Inferior parietal cortex (tissue), 1 donor: ENCODE measurements around the gene SLC7A14.

Experiments
- DNase-seq: peaks from one replicate; pipeline ENCODE4 v3.0.0-alpha.2; 2016; ENCODE audit errors: extremely low spot score

SLC7A14 gene

GRCh38 chr3:170534227-170534626 lies 51.6 kb downstream of the SLC7A14 start:
- DNase-seq: no peak

GRCh38 chr3:170532573-170532972 lies 53.3 kb downstream of the SLC7A14 start:
- DNase-seq: no peak

- DNase-seq: no peak
Observed at GRCh38 chr3:170531657-170532335, 54.1 kb downstream of the SLC7A14 start.

- DNase-seq: no peak
Observed at GRCh38 chr3:170531054-170531453, 54.8 kb downstream of the SLC7A14 start.

- DNase-seq: no peak
Observed at GRCh38 chr3:170529912-170530311, 56.0 kb downstream of the SLC7A14 start.

- no peak for DNase-seq
Observed at GRCh38 chr3:170529346-170529745, 56.5 kb downstream of the SLC7A14 start.

DNA sequence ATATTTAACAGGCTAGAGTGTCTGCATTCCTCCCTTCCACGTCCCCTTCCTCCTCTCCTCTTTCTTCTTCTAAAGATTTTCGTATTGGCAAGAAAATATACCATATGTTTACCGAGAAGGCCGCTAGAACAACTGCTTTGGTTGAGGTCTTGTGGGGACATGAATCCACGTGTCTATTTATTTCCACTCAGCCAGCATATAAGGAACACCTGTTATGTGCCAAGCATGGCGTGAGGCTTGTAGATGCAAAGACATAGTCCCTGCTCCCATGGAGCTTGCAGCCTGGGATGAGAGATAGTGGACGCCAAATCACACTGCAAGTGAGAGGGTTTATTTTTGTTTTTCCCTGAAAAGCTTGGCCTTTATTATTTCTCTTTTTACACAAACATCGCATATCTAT lies 57.1 kb downstream of the SLC7A14 start:
- DNase-seq: no peak

- no peak for DNase-seq
Observed at GRCh38 chr3:170524073-170524472, 61.8 kb downstream of the SLC7A14 start.

DNA sequence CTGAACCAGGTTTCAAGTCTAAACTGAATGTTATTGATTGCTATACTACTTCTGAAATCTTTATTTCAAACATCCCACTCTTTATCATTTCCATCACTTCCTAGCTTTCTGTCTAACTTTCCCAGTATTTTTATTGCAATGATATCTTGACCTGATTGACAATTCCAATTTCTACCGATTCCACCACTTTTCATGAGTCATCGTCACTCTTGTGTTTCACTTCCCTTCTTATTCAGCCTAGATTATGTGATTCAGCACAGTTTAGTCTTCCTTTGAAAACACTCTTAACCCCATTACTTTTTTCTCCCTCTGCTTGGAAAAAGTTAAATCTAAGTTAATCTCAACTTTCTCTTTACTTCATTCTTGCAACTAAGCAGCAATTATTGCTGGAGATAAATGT lies 62.6 kb downstream of the SLC7A14 start:
- DNase-seq: no peak

GRCh38 chr3:170522201-170522600 lies 63.7 kb downstream of the SLC7A14 start:
- DNase-seq: no peak

GRCh38 chr3:170520996-170521395 lies 64.9 kb downstream of the SLC7A14 start:
- no peak for DNase-seq

GRCh38 chr3:170517242-170517945 lies 68.5 kb downstream of the SLC7A14 start:
- DNase-seq: no peak

GRCh38 chr3:170513642-170514041 lies 72.2 kb downstream of the SLC7A14 start:
- no peak for DNase-seq

DNA sequence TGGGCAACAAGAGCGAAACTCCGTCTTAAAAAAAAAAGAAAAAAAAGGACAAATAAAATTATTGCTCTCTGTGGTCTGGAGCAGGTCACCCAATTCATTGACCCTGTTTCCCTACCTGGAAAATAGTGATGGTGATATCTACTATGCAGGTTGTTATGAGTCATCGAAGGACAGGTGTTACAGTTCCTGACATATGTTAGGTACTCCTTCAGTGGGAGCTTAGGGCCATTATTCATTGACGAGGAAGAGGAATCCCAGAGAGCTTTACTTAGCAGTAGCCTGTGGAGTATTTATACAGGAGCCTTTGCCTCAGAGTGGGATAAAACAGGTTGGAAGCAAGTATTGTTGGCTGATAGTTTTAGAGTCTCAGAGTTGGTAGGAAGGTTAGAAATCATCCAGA lies 74.5 kb downstream of the SLC7A14 start:
- DNase-seq: no peak

- DNase-seq: no peak
Observed at GRCh38 chr3:170508839-170509238, 77.0 kb downstream of the SLC7A14 start.

GRCh38 chr3:170508291-170508690 lies 77.6 kb downstream of the SLC7A14 start:
- no peak for DNase-seq

DNA sequence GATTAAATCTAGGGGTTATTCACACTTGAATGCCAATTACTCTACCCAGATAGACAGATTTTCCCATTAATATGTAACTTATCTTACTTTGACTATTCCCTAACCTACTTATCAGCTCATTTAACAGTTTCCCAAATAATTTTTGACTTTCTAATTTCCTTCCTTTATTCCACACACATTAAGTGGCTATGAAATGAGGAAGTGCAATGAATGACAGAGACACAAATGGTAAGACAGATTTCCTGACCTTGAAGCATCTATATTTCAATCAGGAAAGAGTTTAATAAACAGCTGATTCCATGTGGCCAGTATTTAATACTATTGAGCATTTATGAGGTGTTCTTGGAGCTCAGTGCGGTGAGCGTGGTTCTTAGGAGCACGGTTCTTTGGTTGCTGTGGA lies 78.8 kb downstream of the SLC7A14 start:
- no peak for DNase-seq

- no peak for DNase-seq
Observed at GRCh38 chr3:170506556-170506955, 79.3 kb downstream of the SLC7A14 start.

DNA sequence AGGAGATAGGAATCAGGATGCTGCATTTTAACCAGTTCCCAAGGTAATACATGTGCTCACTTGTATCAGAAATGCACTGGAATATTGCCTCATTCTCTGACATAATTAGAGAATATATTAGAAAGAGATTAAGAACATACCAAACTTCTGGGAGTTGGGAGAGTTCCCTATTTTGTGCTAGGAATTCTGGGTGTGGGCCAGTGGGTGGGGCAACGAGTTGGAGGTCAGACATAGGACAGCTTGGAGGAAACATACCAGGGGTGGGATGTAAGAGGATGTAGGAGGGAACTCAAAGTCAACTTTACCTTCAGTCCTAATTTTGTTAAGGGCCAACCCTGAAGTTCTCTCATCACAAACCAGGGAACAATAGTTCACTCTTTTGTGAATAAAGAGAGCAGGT lies 83.6 kb downstream of the SLC7A14 start:
- DNase-seq: no peak

DNA sequence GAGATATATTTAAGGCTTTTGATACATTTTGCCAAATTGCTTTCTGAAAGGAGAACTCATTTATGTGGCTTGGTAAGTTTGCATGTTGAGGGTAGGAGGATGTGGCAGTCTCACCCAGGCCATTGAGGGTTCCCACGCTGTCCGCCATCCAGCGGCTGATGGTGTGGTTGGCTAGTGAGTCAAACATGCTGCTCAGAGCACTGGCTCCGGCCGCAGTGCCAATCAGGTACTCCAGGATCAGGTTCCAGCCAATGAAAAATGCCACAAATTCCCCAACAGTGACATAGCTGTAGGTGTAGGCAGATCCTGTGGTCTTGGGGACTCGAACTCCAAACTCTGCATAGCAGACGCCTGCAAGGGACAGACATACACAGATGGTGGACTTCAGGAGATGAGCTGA lies 84.9 kb downstream of the SLC7A14 start:
- no peak for DNase-seq

GRCh38 chr3:170500462-170500861 lies 85.4 kb downstream of the SLC7A14 start:
- no peak for DNase-seq

DNA sequence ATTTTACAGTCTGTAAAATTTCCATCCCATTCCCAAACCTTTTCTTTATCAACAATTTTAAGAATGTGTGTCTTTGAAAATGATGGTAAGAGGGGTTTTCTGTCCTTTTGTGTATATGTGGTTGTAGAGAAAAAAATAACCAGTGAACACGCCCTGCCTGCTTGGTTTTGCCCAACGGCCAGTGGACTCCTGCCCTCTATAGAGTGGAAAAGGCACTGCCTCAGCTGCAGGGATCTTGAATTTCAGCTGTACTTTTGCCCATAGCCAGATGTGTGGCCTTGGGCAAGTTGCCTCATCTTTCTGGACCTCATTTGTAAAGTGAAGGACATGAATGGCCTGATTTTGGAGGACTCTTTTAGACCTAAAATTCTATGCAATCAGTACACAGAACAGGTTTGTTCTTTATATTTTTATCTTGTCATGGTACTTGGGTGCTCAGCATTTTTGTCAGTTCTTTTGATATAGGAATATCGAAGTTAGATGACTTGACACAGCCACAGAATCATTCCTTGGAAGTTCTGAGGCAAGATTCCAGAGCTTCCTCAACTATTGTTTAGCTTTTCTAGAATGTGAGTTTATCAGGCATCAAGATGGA lies 86.2 kb downstream of the SLC7A14 start:
- peak; percentile 53 for DNase-seq
